ENCODE measurements around the gene ZFTA.
"Not testable (repeated sequence)": the region's sequence is repeated elsewhere in the genome, so short reads cannot be mapped to it uniquely, and the experiment has no call there.

The ZFTA gene

DNA sequence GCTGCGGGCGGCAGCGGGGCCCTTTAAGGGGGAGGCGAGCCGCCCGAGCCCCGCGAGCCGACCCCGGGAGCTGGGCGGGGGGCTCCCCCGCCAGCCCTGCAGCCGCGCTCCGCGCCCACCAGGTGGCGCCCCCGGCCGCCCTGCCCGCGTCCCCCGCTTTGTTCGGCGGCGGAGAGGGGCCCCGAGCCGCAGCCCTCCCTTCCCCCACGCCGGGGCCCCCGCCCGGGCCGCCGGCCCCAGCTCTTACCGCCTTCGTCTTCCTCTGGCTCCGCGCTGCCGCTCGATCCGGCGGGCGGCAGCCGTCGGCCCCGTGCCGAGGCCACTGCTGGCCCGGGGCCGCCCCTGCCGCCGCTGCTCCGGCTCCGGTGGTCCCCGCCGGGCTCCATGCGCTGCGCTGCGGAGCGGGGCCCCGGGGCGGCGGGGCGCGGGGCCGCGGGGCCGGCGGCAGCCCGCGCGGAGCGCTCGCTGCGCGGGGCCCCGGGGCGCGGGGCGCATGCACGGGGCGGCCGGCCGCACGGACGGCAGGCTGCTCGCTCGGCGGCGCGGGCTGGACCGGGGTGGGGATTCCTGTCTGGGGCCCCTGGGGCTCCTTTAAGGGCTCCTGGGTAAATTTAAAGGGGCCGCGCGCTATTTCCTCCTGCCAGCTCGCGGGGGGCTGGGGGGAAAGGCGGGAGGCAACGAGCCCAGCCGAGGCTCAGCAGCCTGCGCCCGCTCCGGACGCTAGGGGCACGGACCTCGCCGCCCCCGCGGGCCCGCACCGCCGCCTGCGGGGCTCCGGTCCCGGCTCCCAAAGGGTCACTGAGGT, at the start of gene ZFTA:
Gene ZFTA, minus strand, starts transcription at position 539 of the 805 bp plus-strand sequence. Its CDS starts 153 bp downstream, at position 386.
- DNase-seq, result peak; percentile 47

GRCh38 chr11:63817758-63818498, 49.4 kb upstream of the ZFTA start:
- DNase-seq, result no peak

GRCh38 chr11:63816732-63817131, 48.2 kb upstream of the ZFTA start:
- no peak for DNase-seq

DNA sequence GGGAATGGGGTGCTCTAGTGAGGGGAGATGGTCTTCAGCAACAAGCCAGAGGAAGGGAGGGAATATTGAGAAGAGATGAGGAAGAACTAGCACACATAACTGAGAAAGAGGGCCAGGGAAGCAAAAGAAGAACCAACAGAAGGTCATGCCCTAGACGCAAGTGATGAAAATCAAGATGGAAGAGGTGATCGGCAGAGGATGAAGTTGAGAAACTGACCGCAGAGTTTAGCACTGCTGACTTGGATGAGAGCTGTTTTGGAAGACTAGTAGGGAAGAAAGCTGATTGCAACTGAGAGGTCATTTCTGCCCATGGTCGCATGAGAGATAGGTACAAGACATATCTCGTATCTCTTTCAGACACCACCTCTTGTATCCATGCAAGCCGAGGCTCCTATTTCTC, 47.6 kb upstream of the ZFTA start:
- no peak for DNase-seq

- no peak for DNase-seq
Measured at GRCh38 chr11:63814383-63814736, 45.8 kb upstream of the ZFTA start.

GRCh38 chr11:63813563-63814382, 45.2 kb upstream of the ZFTA start:
- peak; percentile 23 for DNase-seq

DNA sequence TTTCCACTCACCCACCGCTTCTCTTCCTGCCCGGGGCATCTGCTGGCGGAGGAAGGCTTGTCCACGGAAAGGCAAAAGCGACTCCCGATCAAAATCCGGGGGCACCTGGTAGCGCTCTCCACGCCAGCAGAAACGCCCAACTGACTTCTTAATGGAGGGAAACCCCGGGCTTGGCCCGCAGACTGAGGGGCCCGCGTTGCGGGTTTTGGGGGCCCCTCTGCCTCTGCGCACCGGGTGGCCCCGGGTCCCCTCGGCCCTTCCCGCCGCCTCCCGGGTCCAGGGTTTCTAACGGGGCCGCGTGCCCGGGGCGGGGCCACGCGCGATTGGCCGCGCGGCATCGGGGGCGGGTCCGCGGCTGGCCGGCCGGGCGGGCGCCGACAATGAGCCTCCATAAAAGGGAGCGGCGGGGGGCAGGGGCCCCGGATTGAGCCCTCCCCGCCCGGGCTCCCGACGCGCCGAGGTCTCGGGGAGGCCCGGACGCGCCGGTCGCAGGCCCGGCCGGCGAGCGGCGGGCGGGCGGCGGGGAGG, 44.5 kb upstream of the ZFTA start, which contains the start of gene SPINDOC:
Gene SPINDOC, plus strand, starts transcription at position 422 of the 528 bp plus-strand sequence. CDS start 231 bp downstream, outside the sequence.
- DNase-seq, result peak; percentile 78

DNA sequence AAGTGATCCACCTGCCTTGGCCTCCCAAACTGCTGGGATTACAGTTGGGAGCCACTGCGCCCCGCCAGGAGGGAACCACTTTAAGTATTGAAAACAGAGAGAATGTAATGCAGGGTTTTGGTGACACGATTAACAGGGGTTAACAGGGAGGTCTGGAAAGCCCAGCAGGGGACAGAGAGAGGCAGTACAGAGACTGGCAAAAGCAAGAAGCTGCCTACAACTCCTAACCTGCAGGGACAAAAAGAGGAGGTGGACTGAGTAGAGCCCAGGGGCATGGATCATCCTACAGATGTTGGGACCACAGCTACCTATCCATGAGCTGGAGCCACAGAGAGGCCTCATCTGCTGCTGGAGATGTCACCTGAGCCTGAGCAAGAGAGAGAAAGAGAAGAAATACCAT, 42.9 kb upstream of the ZFTA start:
- DNase-seq, result no peak

DNA sequence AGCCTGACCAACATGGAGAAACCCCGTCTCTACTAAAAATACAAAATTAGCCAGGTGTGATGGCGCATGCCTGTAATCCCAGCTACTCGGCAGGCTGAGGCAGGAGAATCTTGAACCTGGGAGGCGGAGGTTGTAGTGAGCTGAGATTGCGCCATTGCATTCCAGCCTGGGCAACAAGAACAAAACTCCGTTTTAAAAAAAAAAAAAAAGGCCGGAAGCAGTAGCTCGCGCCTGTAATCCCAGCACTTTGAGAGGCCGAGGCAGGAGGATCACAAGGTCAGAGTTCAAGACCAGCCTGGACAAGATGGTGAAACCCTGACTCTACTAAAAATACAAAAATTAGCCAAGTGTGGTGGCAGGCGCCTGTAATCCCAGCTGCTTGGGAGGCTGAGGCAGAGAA, 41.8 kb upstream of the ZFTA start:
- not testable (repeated sequence) for DNase-seq

DNA sequence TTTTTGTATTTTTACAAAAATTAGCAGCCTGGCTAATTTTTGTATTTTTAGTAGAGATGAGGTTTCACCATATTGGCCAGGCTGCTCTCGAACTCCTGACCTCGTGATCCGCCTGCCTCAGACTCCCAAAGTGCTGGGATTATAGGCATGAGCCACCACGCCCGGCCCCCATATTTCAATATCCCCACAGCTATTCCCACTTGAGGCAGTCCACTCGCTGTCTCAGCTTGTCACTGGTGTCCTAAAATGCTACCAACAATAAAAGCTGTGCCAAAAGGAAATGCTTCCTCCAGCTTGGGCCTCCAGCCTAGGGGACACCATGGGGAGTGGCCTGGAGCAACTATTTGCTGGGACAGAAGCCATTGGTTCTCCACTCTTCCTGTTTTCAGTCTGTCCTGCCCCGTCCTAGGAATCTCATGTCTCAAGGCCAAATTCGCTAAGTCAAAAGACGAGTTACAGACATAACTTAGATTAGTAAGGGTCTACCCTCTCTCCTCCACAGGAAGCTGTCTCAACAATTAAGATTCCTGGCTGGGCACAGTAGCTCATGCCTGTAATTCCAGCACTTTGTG, 37.4 kb upstream of the ZFTA start:
- DNase-seq, result no peak

DNA sequence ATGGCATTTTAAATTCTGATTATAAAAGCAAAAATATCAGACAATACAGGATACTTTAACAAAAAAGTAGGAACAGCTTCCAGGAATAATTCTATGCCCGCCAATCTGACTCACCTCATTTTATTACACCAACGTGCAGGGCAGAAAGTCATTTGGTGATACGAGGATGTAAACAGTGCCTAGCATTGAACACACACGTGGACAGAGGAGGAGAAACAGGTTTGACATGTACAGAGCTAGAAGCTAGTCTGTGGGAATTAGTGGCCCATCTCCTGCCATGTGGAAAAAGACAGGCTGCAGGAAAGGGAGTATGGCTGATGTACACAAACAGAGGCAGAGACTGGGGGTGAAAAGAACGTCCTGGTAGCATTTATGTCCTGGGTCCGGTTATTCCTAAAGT, 35.7 kb upstream of the ZFTA start:
- no peak for DNase-seq

GRCh38 chr11:63802637-63803414, 34.3 kb upstream of the ZFTA start:
- DNase-seq, result no peak

DNA sequence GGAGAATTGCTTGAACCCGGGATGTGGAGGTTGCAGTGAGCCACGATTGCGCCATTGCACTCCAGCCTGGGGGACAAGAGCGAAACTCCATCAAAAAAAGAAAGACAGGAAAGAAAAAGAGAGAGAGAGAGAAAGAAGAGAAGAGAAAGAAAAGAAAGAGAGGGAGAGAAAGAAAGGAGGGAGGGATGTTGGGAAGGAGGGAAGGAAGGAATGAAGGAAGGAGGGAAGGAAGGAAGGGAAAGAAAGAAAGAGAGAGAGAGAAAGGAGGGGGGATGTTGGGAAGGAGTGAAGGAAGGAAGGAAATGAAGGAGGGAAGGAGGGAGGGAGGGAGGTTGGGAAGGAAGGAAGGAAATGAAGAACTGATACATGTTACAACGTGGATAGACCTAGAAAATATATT, 32.3 kb upstream of the ZFTA start:
- no peak for DNase-seq

DNA sequence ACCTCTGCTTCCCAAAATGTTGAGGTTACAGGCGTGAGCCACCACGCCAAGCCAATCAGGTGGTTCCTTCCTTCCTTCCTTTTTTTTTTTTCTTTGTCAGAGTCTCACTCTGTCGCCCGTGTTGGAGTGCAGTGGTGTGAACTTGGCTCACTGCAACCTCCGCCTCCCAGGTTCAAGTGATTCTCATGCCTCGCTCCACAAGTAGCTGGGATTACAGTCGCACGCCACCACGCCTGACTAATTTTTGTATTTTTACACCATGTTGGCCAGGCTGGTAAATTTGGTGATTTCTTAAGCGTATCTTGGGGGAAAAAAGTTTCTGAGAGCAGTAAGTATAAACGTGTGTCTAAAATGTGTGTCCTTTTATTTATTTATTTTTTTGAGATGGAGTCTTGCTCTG, 26.5 kb upstream of the ZFTA start:
- no peak for DNase-seq

GRCh38 chr11:63793161-63793560, 24.6 kb upstream of the ZFTA start:
- DNase-seq, result no peak

- no peak for DNase-seq
Measured at GRCh38 chr11:63791495-63792167, 23.1 kb upstream of the ZFTA start.

- DNase-seq, result no peak
Measured at GRCh38 chr11:63785823-63786222, 17.2 kb upstream of the ZFTA start.

- no peak for DNase-seq
Measured at GRCh38 chr11:63783925-63784592, 15.5 kb upstream of the ZFTA start.

DNA sequence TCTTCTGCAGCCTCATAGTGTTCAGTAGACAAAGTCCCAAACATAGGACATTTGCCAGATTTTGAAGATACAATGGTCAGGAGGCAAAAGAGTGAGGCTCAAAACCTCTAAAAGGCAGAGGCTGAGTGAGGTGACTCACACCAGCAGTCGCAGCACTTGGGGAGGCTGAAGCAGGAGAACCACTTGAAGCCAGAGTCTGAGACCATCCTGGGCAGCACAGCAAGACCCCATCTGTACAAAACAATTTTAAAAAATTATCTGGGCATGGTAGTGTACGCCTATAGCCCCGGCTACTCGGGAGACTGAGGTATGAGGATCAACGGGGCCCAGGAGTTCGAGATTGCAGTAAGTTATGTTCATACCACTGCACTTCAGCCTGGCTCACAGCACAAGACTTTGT, 14.2 kb upstream of the ZFTA start:
- no peak for DNase-seq

DNA sequence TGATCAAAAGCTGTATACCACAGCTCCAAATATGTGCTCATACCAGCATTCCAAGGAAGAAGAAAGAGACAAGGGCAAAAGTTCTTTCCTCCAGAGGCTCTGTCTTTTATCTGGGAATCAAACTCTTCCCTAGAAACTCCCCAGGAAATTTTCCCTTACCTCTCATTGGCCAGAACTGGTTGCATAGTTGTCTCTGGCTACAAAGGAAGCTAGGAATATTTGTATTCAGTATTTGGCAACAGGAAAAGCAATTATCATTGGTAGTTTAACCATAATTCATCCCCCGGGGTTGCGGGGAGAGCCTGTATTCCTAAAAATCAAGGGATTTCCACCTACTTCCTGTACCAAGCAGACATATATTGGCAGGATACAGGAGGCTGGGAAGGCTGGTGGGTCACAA, 10.5 kb upstream of the ZFTA start:
- no peak for DNase-seq

DNA sequence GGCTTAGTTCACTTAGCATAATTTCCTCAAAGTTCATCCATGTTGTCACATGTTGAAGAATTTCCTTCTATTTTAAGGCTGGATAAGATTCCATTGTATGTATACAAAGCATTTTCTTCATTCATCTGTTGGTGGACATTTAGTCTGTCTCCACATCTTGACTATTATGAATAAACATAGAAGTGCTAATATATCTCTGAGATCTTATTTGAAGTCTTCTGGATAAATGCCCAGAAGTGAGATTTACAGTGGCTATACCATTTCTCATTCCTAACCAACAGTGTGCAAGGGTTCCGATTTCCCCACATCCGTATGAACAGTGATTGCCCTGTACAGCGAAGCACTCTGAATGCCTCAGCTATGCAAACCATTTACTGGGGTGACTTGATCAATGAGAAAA, 6.6 kb upstream of the ZFTA start:
- DNase-seq, result no peak

All from DMS79 treated with DMSO at 0.1 percent for 48 hours (cell line).